OCI-LY3 (cell line): ENCODE measurements around the gene NEDD4L.

Source experiments
- CTCF ChIP-seq: fragments of 200-600, 300-600 bp; sonication (generic); IDR thresholded peaks from 2 replicates; pipeline ENCODE4 v1.5.1; 2014; ENCODE audit warnings: antibody characterized with exemption, low read length, low read depth
- EZH2phosphoT487 ChIP-seq: fragments of 200-600 bp; shearing (Covaris generic); IDR thresholded peaks from 2 replicates; pipeline ENCODE4 v1.6.1; 2018; ENCODE audit warnings: antibody characterized with exemption, mixed run types, low read depth

GRCh38 chr18:58023108-58023507 is 20.9 kb upstream of the NEDD4L start:
- TF ChIP-seq CTCF (no peak), EZH2phosphoT487 (no peak)
